ENCODE results near the gene NCOA5. TPM values are rescaled to one million over a fixed set of nuclear protein-coding genes. Genes with fewer than 3 reads are reported as not detected.
"Not testable (repeated sequence)": the region's sequence is repeated elsewhere in the genome, so short reads cannot be mapped to it uniquely, and the experiment has no call there.

The NCOA5 gene
- total RNA-seq, 1 donor from 2014 or later = 9.1 TPM

DNA sequence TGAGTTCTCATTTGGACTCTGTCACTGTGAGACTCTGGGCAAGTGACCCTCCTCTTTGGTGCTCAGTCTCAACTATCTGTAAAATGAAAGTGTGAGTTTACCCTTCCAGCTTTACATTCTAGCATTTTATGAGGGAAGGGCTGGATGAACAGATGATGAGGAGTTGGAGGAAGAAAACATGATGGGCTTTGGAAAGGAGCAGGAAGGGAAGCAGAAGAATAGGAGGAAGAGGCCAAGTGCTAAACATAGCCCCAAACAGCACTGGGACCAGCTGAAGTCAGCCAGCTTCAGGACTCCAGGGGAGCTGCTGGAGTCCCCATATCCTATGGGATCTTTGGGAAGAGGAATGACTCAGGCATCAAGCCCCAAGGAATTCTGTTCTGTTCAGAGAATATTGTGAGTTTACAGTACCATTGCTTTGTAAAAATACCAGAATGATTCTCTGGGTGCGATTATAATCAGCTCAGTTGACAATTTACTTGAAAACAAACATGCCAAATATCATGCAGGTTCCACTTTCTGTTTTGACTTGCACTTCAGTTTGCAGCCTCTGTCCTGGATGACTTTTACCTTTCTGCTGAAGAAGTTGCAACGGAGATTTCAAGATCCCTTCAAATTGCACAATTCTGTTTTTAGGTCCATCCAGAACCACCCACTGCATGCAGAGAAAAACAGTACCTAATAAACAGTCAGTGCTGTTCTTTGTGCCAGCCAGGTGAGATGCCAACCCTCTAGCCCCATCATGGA, 31.6 kb upstream of the NCOA5 start:
- peak in 1 of 2 donors; percentile 25 for DNase-seq (ENCODE audit: low read depth in 2 of 2)

- DNase-seq (ENCODE audit: low read depth in 2 of 2) = no peak
Observed at GRCh38 chr20:46120136-46120535, 30.4 kb upstream of the NCOA5 start.

DNA sequence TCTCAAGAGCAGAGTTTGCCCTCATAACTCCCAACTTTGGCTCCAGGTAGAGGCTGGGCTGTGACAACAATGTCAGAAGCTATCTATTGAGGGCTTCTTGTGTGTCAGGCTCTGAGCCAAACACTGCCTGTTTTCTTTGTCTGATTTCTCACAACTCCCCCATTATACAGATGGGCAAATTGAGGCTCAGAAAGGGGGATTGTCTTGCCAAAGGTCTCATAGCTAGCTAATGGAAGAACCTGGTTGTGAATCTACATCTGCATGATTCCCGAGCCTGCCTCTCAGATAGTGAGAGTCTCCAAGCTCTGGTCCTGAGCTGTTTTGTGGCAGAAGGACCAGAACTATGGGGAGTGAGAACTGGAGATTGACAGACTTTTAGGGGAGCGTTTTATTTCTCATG, 29.8 kb upstream of the NCOA5 start:
- DNase-seq (ENCODE audit: low read depth in 2 of 2) = no peak

- peak in 1 of 2 donors; percentile 23 for DNase-seq (ENCODE audit: low read depth in 2 of 2)
Observed at GRCh38 chr20:46119028-46119546, 29.3 kb upstream of the NCOA5 start.

- DNase-seq (ENCODE audit: low read depth in 2 of 2) = peak in 1 of 2 donors; percentile 26
Observed at GRCh38 chr20:46118481-46119020, 28.8 kb upstream of the NCOA5 start.

- peak; percentile 77 to 79 for DNase-seq (ENCODE audit: low read depth in 2 of 2)
Observed at GRCh38 chr20:46117704-46118467, 28.1 kb upstream of the NCOA5 start, which contains the start of gene CD40. CD40 (plus strand) TSS chr20:46118314; CDS start chr20:46118344, 30 bp downstream.

GRCh38 chr20:46114449-46114848, 24.7 kb upstream of the NCOA5 start:
- DNase-seq (ENCODE audit: low read depth in 2 of 2) = no peak

GRCh38 chr20:46113113-46113470, 23.3 kb upstream of the NCOA5 start:
- DNase-seq (ENCODE audit: low read depth in 2 of 2) = no peak

- DNase-seq (ENCODE audit: low read depth in 2 of 2) = no peak
Observed at GRCh38 chr20:46112430-46113112, 22.8 kb upstream of the NCOA5 start.

DNA sequence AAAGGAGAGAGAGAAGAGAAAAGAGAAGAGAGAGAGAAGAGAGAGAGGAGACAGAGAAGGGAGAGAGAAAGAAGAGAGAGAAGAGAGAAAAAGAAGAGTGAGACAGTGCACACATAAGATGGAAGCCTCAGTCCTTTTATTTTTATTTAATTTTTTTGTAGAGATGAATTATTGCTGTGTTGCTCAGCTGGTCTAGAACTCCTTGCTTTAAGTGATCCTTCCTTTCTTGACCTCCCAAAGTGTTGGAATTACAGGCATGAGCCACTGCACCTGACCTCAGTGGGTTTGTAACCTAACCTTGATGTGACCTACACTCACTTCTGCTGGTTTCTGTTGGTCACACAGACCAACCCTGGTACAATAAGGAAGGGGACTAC, 22.1 kb upstream of the NCOA5 start:
- DNase-seq (ENCODE audit: low read depth in 2 of 2) = no peak

- no peak for DNase-seq (ENCODE audit: low read depth in 2 of 2)
Observed at GRCh38 chr20:46111028-46111835, 21.5 kb upstream of the NCOA5 start.

- no peak for DNase-seq (ENCODE audit: low read depth in 2 of 2)
Observed at GRCh38 chr20:46108976-46109375, 19.2 kb upstream of the NCOA5 start.

- no peak for DNase-seq (ENCODE audit: low read depth in 2 of 2)
Observed at GRCh38 chr20:46108435-46108841, 18.7 kb upstream of the NCOA5 start.

DNA sequence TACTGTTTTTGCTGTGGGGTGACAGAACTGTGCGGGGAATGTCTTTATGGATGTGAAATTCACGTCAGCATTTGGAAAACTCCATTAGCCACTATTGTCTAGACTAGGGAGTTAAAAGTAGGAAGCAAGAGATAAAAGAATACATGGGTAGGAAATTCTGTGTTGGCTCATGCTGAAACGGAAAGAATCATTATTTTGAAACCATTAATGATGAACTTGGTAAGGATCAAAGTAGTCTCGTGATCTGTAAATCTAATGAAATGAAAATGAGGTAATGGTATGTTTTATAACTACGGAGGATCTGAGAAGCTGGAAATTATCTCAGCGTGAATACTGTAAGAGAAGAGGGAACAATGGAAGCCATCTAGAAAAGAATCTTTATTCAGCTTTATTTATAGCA, 17.3 kb upstream of the NCOA5 start:
- DNase-seq (ENCODE audit: low read depth in 2 of 2) = no peak

GRCh38 chr20:46104262-46104661, 14.5 kb upstream of the NCOA5 start:
- no peak for DNase-seq (ENCODE audit: low read depth in 2 of 2)

DNA sequence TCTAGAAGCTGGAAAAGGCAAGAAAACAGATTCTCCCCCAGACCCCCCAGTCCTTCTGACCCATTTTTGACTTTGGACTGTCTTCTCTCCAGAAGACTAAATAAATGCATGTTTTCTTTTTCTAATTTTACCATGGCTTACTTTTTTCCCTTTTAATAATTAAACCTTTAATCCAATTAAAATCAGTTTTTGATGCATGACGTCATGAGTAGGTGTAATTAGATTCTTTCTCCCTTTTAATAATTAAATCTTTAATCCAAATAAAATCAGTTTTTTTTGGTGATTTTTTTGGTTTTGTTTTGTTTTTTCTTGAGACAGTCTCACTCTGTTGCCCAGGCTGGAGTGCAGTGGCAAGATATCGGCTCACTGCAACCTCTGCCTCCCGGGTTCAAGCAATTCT, 13.2 kb upstream of the NCOA5 start:
- DNase-seq (ENCODE audit: low read depth in 2 of 2) = no peak

DNA sequence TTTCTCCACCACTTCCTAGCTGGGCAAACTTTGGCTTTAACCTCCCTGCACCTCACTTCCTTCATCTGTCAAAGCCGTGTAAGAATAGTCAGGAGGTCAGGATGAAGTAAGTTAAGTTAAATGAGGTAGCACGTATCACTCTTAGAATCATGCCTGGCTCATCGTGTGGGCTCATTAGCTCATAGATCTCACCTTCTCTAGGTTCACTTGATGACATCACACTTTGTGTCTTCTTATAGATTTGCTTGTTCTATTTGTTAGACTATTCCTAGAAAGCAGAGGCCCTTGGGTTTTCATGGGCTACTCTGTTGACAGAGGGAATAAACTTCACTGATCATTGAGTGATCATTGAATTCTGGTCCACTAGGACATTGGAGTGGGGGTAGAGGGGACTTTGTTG, 12.2 kb upstream of the NCOA5 start:
- DNase-seq (ENCODE audit: low read depth in 2 of 2) = no peak

DNA sequence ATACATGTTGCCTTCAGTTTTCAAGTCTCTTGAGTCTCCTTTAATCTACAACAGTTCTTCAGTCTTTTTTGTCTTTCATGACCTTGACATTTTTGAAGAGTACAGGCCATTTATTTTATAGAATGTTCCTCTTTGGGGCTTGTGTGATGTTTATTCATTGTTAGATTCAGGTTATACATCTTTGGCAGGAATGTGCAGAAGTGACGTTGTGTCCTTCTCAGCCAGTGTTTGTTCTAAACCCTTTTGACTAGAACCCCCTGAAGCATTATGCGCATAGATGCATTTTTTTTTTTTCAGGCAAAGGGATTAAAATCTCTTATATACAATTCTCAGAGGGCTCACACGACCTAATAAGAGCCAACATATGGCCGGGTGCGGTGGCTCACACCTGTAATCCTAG, 11.2 kb upstream of the NCOA5 start:
- no peak for DNase-seq (ENCODE audit: low read depth in 2 of 2)

- not testable (repeated sequence) for DNase-seq (ENCODE audit: low read depth in 2 of 2)
Observed at GRCh38 chr20:46100444-46100843, 10.7 kb upstream of the NCOA5 start.

DNA sequence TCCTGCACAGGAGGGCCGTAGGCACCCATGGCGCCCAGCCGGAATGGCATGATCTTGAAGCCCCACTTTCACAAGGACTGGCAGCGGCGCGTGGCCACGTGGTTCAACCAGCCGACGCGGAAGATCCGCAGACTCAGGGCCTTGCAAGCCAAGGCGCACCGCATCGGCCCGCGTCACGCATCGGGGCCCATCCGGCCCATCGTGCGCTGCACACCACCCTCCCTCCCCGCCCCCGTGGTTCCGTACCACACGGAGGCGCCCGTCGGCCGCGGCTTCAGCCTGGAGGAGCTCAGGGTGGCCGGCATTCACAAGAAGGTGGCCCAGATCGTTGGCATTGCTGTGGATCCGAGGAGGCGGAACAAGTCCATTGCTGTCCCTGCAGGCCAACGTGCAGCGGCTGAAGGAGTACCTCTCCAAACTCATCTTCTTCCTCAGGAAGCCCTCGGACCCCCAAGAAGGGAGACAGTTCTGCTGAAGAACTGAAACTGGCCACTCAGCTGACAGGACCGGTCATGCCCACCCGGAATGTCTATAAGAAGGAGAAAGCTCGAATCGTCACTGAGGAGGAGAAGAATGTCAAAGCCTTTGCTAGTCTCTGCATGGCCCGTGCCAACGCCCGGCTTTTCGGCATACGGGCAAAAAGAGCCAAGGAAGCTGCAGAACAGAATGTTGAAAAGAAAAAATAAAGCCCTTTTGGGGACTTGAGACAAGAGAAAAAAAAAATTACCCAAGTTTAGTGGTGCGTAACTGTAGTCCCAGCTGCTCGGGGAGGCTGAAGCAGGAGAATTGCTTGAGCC, 9.9 kb upstream of the NCOA5 start:
- DNase-seq (ENCODE audit: low read depth in 2 of 2) = peak in 1 of 2 donors; percentile 14
